Lung (tissue), 12 donors: ENCODE results near the gene CA12. TPM values are rescaled to one million over a fixed set of nuclear protein-coding genes. Genes with fewer than 3 reads are reported as not detected.

Experiments used
- ATAC-seq: fragments of 200-7000 bp; cut with Tn5 transposase; one replicate; pipeline ENCODE4 v1.9.1; 2020; ENCODE audit warnings: moderate number of reproducible peaks; ENCODE audit not compliant: insufficient read depth, low FRiP score
- DNase-seq, 3 donors: peaks; one replicate each; pipeline ENCODE4 v3.0.0-alpha.2; 2013 to 2017
- H3K27ac ChIP-seq, 2 donors: one replicate each; pipeline ENCODE4 v1.5.1; 2013; ENCODE audit warnings: mild to moderate bottlenecking in 2 of 2, moderate library complexity in 2 of 2, control low read depth in 1 of 2, inconsistent platforms in 1 of 2, low read depth in 1 of 2, low read length in 1 of 2
- H3K27me3 ChIP-seq, 3 donors: one replicate each; pipeline ENCODE4 v1.5.1; 2013; ENCODE audit warnings: low read length in 2 of 3; ENCODE audit not compliant: control insufficient read depth in 3 of 3, insufficient read depth in 3 of 3
- H3K36me3 ChIP-seq, 4 donors: one replicate each; pipeline ENCODE4 v1.5.1; 2013; ENCODE audit warnings: low read length in 4 of 4, mild to moderate bottlenecking in 1 of 4, moderate library complexity in 1 of 4; ENCODE audit not compliant: control insufficient read depth in 4 of 4, insufficient read depth in 4 of 4
- H3K4me1 ChIP-seq, 5 donors: one replicate each; pipeline ENCODE4 v1.5.1; 2013; ENCODE audit warnings: low read length in 5 of 5, mild to moderate bottlenecking in 2 of 5, moderate library complexity in 1 of 5; ENCODE audit not compliant: control insufficient read depth in 5 of 5, insufficient read depth in 5 of 5
- H3K4me3 ChIP-seq: one replicate; pipeline ENCODE4 v1.5.1; 2013; ENCODE audit warnings: mild to moderate bottlenecking, control low read depth, moderate library complexity
- H3K9ac ChIP-seq, 2 donors: one replicate each; pipeline ENCODE4 v1.5.1; 2013; ENCODE audit warnings: low read length in 2 of 2, control low read depth in 1 of 2; ENCODE audit not compliant: insufficient read depth in 1 of 2
- H3K9me3 ChIP-seq, 4 donors: one replicate each; pipeline ENCODE4 v1.5.1; 2013; ENCODE audit warnings: low read length in 3 of 4, mild to moderate bottlenecking in 1 of 4, moderate library complexity in 1 of 4; ENCODE audit not compliant: control insufficient read depth in 4 of 4, insufficient read depth in 3 of 4
- CTCF ChIP-seq: IDR thresholded peaks from 2 replicates; pipeline ENCODE4 v1.5.1; 2012; ENCODE audit warnings: mild to moderate bottlenecking; ENCODE audit errors: control extremely low read depth, extremely low read depth
- WGBS, 2 donors: extraction: QIAGEN DNeasy Blood & Tissue Kit; methylation state at CpG; one replicate each; pipeline ENCODE4 v1.1.7; 2013; 5-methylcytosine and 5-hydroxymethylcytosine counted together
- polyA plus RNA-seq, 2 donors: library from polyadenylated mRNA; stranded (reverse); fragments of 200-250 nt; gene quantifications; one replicate each; pipeline ENCODE4 v1.2.1, GENCODE V29; 2013
- total RNA-seq, 2 donors: library from RNA; depleted of rRNA in 1 of 2; stranded (reverse); fragments of >200 nt in 1 of 2; gene quantifications; one replicate each; pipeline ENCODE4 v1.2.1, GENCODE V29; 2014 to 2021
- donor health status: control.
- donor health status: control.
- donor health status: Bipolar disorder and iron deficiency.
- donor health status: healthy.
- donor health status: DM: yes; HTN: yes; CAD: no.

CA12 gene
- total and polyA plus RNA-seq, 4 donors: 2.2 to 46.8 (median 5.8) TPM

- DNase-seq (no peak), ATAC-seq (no peak)
- no peaks in the 10 kb centered on the region for H3K36me3 ChIP-seq
- no peak overlapping the region for H3K27ac ChIP-seq
- no peak overlapping the region for H3K9ac ChIP-seq
- WGBS, 2 donors: 68 to 76% methylated on average over 5 of the region's 5 CpGs
- TF ChIP-seq CTCF: no peak
- H3K27me3 ChIP-seq: no peaks in the 10 kb centered on the region
- H3K4me1 ChIP-seq: peaks cover 0 to 16% (median 0%) of the 10 kb centered on the region in 5 donors
- H3K4me3 ChIP-seq: no peak overlapping the region
- H3K9me3 ChIP-seq: no peaks in the 10 kb centered on the region
Observed at GRCh38 chr15:63350178-63350621, 31.4 kb downstream of the CA12 start.

- Histone ChIP-seq H3K4me1 (peaks cover 0 to 16% (median 0%) of the 10 kb centered on the region in 5 donors), H3K4me3 (no peak overlapping the region), H3K9ac (no peak overlapping the region), H3K36me3 (no peaks in the 10 kb centered on the region), H3K27me3 (no peaks in the 10 kb centered on the region), H3K27ac (no peak overlapping the region), H3K9me3 (no peaks in the 10 kb centered on the region)
- ATAC-seq (no peak), DNase-seq (no peak)
- no peak for TF ChIP-seq CTCF
- WGBS, 2 donors: 95 to 97% methylated on average over 5 of the region's 5 CpGs
Observed at GRCh38 chr15:63349621-63350020, 32.0 kb downstream of the CA12 start.

GRCh38 chr15:63349156-63349555, 32.5 kb downstream of the CA12 start:
- WGBS, 2 donors: 94 to 96% methylated on average over 6 of the region's 6 CpGs
- Histone ChIP-seq H3K4me1 (peaks cover 0 to 16% (median 0%) of the 10 kb centered on the region in 5 donors), H3K9ac (no peak overlapping the region), H3K27ac (no peak overlapping the region), H3K4me3 (no peak overlapping the region), H3K27me3 (no peaks in the 10 kb centered on the region), H3K36me3 (no peaks in the 10 kb centered on the region), H3K9me3 (no peaks in the 10 kb centered on the region)
- ATAC-seq (no peak), DNase-seq (no peak)
- no peak for TF ChIP-seq CTCF

- Histone ChIP-seq H3K27me3 (no peaks in the 10 kb centered on the region), H3K9ac (no peak overlapping the region), H3K4me3 (no peak overlapping the region), H3K27ac (no peak overlapping the region), H3K9me3 (no peaks in the 10 kb centered on the region), H3K36me3 (no peaks in the 10 kb centered on the region), H3K4me1 (peaks cover 0 to 16% (median 0%) of the 10 kb centered on the region in 5 donors)
- DNase-seq: peak; percentile 47 to 74 (median 56)
- no peak for ATAC-seq
- TF ChIP-seq CTCF: no peak
- WGBS, 2 donors: 46 to 52% methylated on average over 7 of the region's 7 CpGs
Observed at GRCh38 chr15:63348392-63348791, 33.3 kb downstream of the CA12 start.
